Measurements from ENCODE around the gene GAS2. TPM values are rescaled to one million over a fixed set of nuclear protein-coding genes. Genes with fewer than 3 reads are reported as not detected.
A peak's percentile ranks its signal among the peaks of the same experiment; 100 is the strongest.

The GAS2 gene
- total RNA-seq, 2 donors from 2014 or later = 0.95 TPM; not detected in 1

DNA sequence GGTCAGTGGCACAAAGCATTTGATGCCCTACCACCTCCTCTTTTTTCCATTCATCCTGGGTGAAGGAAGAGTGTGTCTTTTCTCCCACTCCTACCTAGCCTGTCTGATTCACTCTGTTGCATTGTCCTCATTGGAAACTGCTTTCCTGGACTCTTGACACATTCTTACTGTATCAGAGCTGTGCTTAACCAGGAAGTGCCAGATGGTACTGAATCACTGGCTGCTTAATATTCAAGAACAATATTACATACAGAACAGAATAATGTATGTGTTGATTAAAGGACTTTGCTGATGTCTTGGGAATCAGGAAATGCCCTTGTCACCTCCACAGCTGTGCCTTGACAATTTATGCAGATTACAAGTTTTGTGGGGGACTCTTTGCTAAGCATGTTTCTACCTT lies 118.8 kb downstream of the GAS2 start:
- Histone ChIP-seq H3K4me3 (no peak overlapping the region), H3K27ac (no peak overlapping the region), H3K27me3 (replicated peaks; ENCODE audit: insufficient read depth) (no peaks in the 10 kb centered on the region), H3K36me3 (no peaks in the 10 kb centered on the region), H3K9me3 (no peaks in the 10 kb centered on the region), H3K4me1 (ENCODE audit: control insufficient read depth in 1 of 2, low read depth in 2 of 2) (no peaks in the 10 kb centered on the region)
- ATAC-seq (ENCODE audit: insufficient number of reproducible peaks, low FRiP score, low read depth) (no peak), DNase-seq (ENCODE audit: low spot score) (no peak)
- no peak for TF ChIP-seq CTCF (IDR thresholded peaks at IDR 0.05)

DNA sequence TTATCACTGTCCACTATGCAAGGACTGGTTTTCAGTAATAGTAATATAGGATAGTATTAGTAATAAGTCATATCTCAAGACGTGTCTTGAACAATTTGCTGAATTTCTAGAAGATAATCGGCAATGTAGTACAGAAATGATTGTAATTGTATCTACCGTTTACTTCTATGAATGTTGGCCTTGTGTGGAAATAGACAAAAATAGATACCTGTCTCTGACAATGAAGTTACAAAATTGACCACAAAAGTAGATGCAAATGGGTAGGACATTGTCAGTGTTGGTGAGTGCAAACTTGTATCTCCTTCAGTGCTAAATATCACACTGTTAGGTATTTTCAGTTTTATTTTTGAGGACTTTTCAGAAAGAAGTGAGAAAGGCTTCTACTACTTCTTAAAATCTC lies 120.1 kb downstream of the GAS2 start:
- ATAC-seq (ENCODE audit: insufficient number of reproducible peaks, low FRiP score, low read depth) (no peak), DNase-seq (ENCODE audit: low spot score) (no peak)
- H3K36me3 ChIP-seq = no peaks in the 10 kb centered on the region
- no peak overlapping the region for H3K4me3 ChIP-seq
- no peaks in the 10 kb centered on the region for H3K27me3 ChIP-seq (replicated peaks; ENCODE audit: insufficient read depth)
- no peaks in the 10 kb centered on the region for H3K4me1 ChIP-seq (ENCODE audit: control insufficient read depth in 1 of 2, low read depth in 2 of 2)
- no peak overlapping the region for H3K27ac ChIP-seq
- no peak for TF ChIP-seq CTCF (IDR thresholded peaks at IDR 0.05)
- H3K9me3 ChIP-seq = no peaks in the 10 kb centered on the region

GRCh38 chr11:22787055-22787454 lies 120.6 kb downstream of the GAS2 start:
- Histone ChIP-seq H3K4me1 (ENCODE audit: control insufficient read depth in 1 of 2, low read depth in 2 of 2) (no peaks in the 10 kb centered on the region), H3K9me3 (no peaks in the 10 kb centered on the region), H3K27ac (no peak overlapping the region), H3K4me3 (no peak overlapping the region), H3K36me3 (no peaks in the 10 kb centered on the region), H3K27me3 (replicated peaks; ENCODE audit: insufficient read depth) (no peaks in the 10 kb centered on the region)
- no peak for DNase-seq (ENCODE audit: low spot score)
- no peak for TF ChIP-seq CTCF (IDR thresholded peaks at IDR 0.05)
- ATAC-seq (ENCODE audit: insufficient number of reproducible peaks, low FRiP score, low read depth) = no peak

- TF ChIP-seq CTCF (IDR thresholded peaks at IDR 0.05) = peak; percentile 48
These were observed 121.2 kb downstream of the GAS2 start for GRCh38 chr11:22787551-22788162.

GRCh38 chr11:22792497-22792896 lies 126.1 kb downstream of the GAS2 start:
- Histone ChIP-seq H3K36me3 (no peaks in the 10 kb centered on the region), H3K27ac (no peak overlapping the region)
- no peak for ATAC-seq (ENCODE audit: insufficient number of reproducible peaks, low FRiP score, low read depth)

More at GRCh38 chr11:22787551-22788162, 121.2 kb downstream of the GAS2 start:
- Histone ChIP-seq H3K4me3 (no peak overlapping the region), H3K4me1 (ENCODE audit: control insufficient read depth in 1 of 2, low read depth in 2 of 2) (no peaks in the 10 kb centered on the region), H3K27ac (no peak overlapping the region), H3K27me3 (replicated peaks; ENCODE audit: insufficient read depth) (no peaks in the 10 kb centered on the region), H3K9me3 (no peaks in the 10 kb centered on the region), H3K36me3 (no peaks in the 10 kb centered on the region)
- DNase-seq (ENCODE audit: low spot score) = no peak
- no peak for ATAC-seq (ENCODE audit: insufficient number of reproducible peaks, low FRiP score, low read depth)

More at GRCh38 chr11:22792497-22792896, 126.1 kb downstream of the GAS2 start:
- Histone ChIP-seq H3K4me1 (ENCODE audit: control insufficient read depth in 1 of 2, low read depth in 2 of 2) (no peaks in the 10 kb centered on the region), H3K27me3 (replicated peaks; ENCODE audit: insufficient read depth) (no peaks in the 10 kb centered on the region), H3K4me3 (no peak overlapping the region), H3K9me3 (no peaks in the 10 kb centered on the region)
- no peak for TF ChIP-seq CTCF (IDR thresholded peaks at IDR 0.05)
- no peak for DNase-seq (ENCODE audit: low spot score)
